ENCODE measurements around the gene OAS3. TPM values are rescaled to one million over a fixed set of nuclear protein-coding genes. Genes with fewer than 3 reads are reported as not detected.

OAS3 gene
- total and polyA plus RNA-seq, 2 experiments from 2014 or later = 0.22 to 0.35 TPM

DNA sequence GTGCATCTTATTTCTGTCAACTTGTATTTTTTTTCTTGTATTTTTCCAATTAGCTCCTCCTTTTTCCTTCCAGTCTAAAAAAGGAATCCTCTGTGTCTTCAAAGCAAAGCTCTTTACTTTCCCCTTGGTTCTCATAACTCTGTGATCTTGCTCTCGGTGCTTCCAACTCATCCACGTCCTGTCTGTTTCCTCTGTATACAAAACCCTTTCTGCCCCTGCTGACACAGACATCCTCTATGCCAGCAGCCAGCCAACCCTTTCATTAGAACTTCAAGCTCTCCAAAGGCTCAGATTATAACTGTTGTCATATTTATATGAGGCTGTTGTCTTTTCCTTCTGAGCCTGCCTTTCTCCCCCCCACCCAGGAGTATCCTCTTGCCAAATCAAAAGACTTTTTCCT, 72.4 kb downstream of the OAS3 start:
- H3K27ac ChIP-seq = no peak overlapping the region
- no peak overlapping the region for H3K4me3 ChIP-seq
- H3K36me3 ChIP-seq (ENCODE audit: low read depth) = no peaks in the 10 kb centered on the region
- H3K9me3 ChIP-seq (ENCODE audit: low read depth) = no peaks in the 10 kb centered on the region
- in situ Hi-C loops (cut with MboI) = no loop called here
- no peak overlapping the region for H3K9ac ChIP-seq
- no peaks in the 10 kb centered on the region for H3K79me2 ChIP-seq (ENCODE audit: insufficient read depth)
- no peaks in the 10 kb centered on the region for H3K9me2 ChIP-seq (ENCODE audit: insufficient read depth)
- H3K27me3 ChIP-seq (replicated peaks; ENCODE audit: insufficient read depth) = no peaks in the 10 kb centered on the region; the same call in 1 of the 2 replicates
- no peaks in the 10 kb centered on the region for H3K4me1 ChIP-seq (ENCODE audit: insufficient read depth)
- WGBS, 2 experiments (ENCODE audit: low coverage in 1 of 2, low lambda C conversion rate in 2 of 2, missing lambda C conversion rate in 2 of 2) = 25 to 32% methylated on average over 2 of the region's 2 CpGs
- H3K4me2 ChIP-seq (ENCODE audit: unreplicated experiment) = no peak overlapping the region
- no peak for DNase-seq
- H3F3A ChIP-seq (ENCODE audit: insufficient read depth) = no peaks in the 10 kb centered on the region
- H4K20me1 ChIP-seq (ENCODE audit: insufficient read depth) = no peaks in the 10 kb centered on the region
- TF ChIP-seq EZH2phosphoT487 (IDR thresholded peaks at IDR 0.05; ENCODE audit: insufficient read depth, low read depth) (no peak), EZH2 (IDR thresholded peaks at IDR 0.05; ENCODE audit: insufficient read depth, poor library complexity, severe bottlenecking) (no peak)
- no peak overlapping the region for H2AFZ ChIP-seq

DNA sequence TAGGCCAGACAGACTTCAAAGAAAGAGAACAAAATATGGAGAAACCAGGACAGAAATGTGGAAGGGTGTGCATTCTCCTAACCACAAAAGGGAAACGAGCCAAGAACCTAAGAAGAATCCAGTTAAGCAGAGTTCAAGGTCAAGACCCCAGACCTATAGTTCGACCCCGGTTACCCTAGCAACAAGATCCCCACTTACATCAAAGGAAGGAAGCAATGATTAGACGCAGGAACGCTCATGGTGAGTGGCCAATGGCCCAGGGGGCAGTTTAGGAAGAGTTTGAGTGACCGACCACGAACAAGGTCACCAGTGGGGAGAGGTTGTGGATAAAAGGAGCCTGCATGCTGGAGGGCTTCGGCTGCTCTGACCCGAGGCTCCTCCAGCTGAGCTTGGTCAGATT, 76.3 kb downstream of the OAS3 start:
- no peaks in the 10 kb centered on the region for H3K79me2 ChIP-seq (ENCODE audit: insufficient read depth)
- H4K20me1 ChIP-seq (ENCODE audit: insufficient read depth) = no peaks in the 10 kb centered on the region
- no peaks in the 10 kb centered on the region for H3K36me3 ChIP-seq (ENCODE audit: low read depth)
- no peak overlapping the region for H3K27ac ChIP-seq
- H3K4me3 ChIP-seq = no peak overlapping the region
- H2AFZ ChIP-seq = no peak overlapping the region
- in situ Hi-C loops (cut with MboI) = no loop called here
- H3K9me3 ChIP-seq (ENCODE audit: low read depth) = no peaks in the 10 kb centered on the region
- no peak for DNase-seq
- TF ChIP-seq EZH2phosphoT487 (IDR thresholded peaks at IDR 0.05; ENCODE audit: insufficient read depth, low read depth) (no peak), EZH2 (IDR thresholded peaks at IDR 0.05; ENCODE audit: insufficient read depth, poor library complexity, severe bottlenecking) (no peak)
- H3K4me1 ChIP-seq (ENCODE audit: insufficient read depth) = peaks cover 7% of the 10 kb centered on the region; the same call in 1 of the 2 replicates
- WGBS, 2 experiments (ENCODE audit: low coverage in 1 of 2, low lambda C conversion rate in 2 of 2, missing lambda C conversion rate in 2 of 2) = 52 to 53% methylated on average over 9 of the region's 9 CpGs
- 0 out of 2 replicates have a peak, but pooled peaks cover 6% of the 10 kb centered on the region for H3F3A ChIP-seq (ENCODE audit: insufficient read depth)
- no peak overlapping the region for H3K4me2 ChIP-seq (ENCODE audit: unreplicated experiment)
- H3K9ac ChIP-seq = no peak overlapping the region
- no peaks in the 10 kb centered on the region; the same call in 1 of the 2 replicates for H3K27me3 ChIP-seq (replicated peaks; ENCODE audit: insufficient read depth)
- H3K9me2 ChIP-seq (ENCODE audit: insufficient read depth) = no peaks in the 10 kb centered on the region

DNA sequence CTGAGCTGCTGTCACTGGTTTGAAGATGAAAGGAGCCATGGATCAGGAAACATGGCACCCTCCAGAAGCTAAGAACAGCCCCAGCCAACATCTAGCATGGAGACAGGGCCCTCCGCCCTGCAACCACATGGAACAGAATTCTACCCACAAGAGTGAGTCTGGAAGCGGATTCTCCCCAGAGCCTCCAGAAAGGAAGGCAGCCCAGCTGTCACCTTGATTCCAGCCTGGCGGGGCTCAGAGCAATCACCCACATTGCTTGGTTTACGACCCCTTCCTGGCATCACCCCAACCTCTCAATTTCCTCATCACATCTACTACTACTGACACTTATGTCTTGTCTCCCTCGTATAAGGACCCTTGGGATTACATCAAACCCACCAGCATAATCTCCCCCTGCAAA, 78.5 kb downstream of the OAS3 start:
- H2AFZ ChIP-seq = no peak overlapping the region
- no peaks in the 10 kb centered on the region for H4K20me1 ChIP-seq (ENCODE audit: insufficient read depth)
- H3K4me1 ChIP-seq (ENCODE audit: insufficient read depth) = peaks cover 7% of the 10 kb centered on the region; the same call in 1 of the 2 replicates
- 67 to 69% methylated on average over 5 of the region's 5 CpGs for WGBS, 2 experiments (ENCODE audit: low coverage in 1 of 2, low lambda C conversion rate in 2 of 2, missing lambda C conversion rate in 2 of 2)
- H3K9me3 ChIP-seq (ENCODE audit: low read depth) = no peaks in the 10 kb centered on the region
- no peak overlapping the region for H3K9ac ChIP-seq
- H3K9me2 ChIP-seq (ENCODE audit: insufficient read depth) = no peaks in the 10 kb centered on the region
- H3F3A ChIP-seq (ENCODE audit: insufficient read depth) = 0 out of 2 replicates have a peak, but pooled peaks cover 6% of the 10 kb centered on the region
- no peak overlapping the region for H3K27ac ChIP-seq
- H3K27me3 ChIP-seq (replicated peaks; ENCODE audit: insufficient read depth) = no peaks in the 10 kb centered on the region; the same call in 1 of the 2 replicates
- H3K4me2 ChIP-seq (ENCODE audit: unreplicated experiment) = no peak overlapping the region
- H3K36me3 ChIP-seq (ENCODE audit: low read depth) = no peaks in the 10 kb centered on the region
- in situ Hi-C loops (cut with MboI) = no loop called here
- no peak for TF ChIP-seq EZH2 (IDR thresholded peaks at IDR 0.05; ENCODE audit: insufficient read depth, poor library complexity, severe bottlenecking)
- no peak for TF ChIP-seq EZH2phosphoT487 (IDR thresholded peaks at IDR 0.05; ENCODE audit: insufficient read depth, low read depth)
- H3K4me3 ChIP-seq = no peak overlapping the region
- DNase-seq = no peak
- H3K79me2 ChIP-seq (ENCODE audit: insufficient read depth) = no peaks in the 10 kb centered on the region

DNA sequence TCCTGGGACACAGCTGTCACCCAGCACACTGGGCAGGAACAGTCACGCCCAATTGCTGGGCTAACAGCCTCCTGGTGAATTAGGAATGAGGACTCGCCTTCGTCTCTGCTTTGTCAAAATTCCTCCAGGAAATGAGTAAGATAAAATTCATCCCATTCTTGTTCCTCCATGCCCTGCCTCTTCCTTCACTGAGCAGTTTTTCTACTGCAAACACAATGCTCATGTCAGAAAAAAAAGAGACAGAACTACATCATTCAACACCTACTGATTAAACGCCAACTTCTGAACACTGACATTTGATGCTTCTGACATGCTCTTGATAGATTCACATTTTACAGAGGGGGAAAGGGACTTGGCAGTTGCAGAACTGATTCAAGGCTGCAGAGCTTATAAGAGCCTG, 80.8 kb downstream of the OAS3 start:
- no peaks in the 10 kb centered on the region for H3K79me2 ChIP-seq (ENCODE audit: insufficient read depth)
- no peak overlapping the region for H3K4me3 ChIP-seq
- 0 out of 2 replicates have a peak, but pooled peaks cover 6% of the 10 kb centered on the region for H3F3A ChIP-seq (ENCODE audit: insufficient read depth)
- no peak overlapping the region for H2AFZ ChIP-seq
- H3K4me2 ChIP-seq (ENCODE audit: unreplicated experiment) = peak overlapping the region; percentile 20
- WGBS, 2 experiments (ENCODE audit: low coverage in 1 of 2, low lambda C conversion rate in 2 of 2, missing lambda C conversion rate in 2 of 2) = 10 to 13% methylated on average over 4 of the region's 4 CpGs
- in situ Hi-C loops (cut with MboI) = no loop called here
- no peaks in the 10 kb centered on the region for H3K36me3 ChIP-seq (ENCODE audit: low read depth)
- DNase-seq = peak; percentile 42
- H3K9me2 ChIP-seq (ENCODE audit: insufficient read depth) = no peaks in the 10 kb centered on the region
- H3K9me3 ChIP-seq (ENCODE audit: low read depth) = no peaks in the 10 kb centered on the region
- H3K4me1 ChIP-seq (ENCODE audit: insufficient read depth) = peaks cover 7% of the 10 kb centered on the region; the same call in 1 of the 2 replicates
- TF ChIP-seq EZH2 (IDR thresholded peaks at IDR 0.05; ENCODE audit: insufficient read depth, poor library complexity, severe bottlenecking) = no peak
- no peak for TF ChIP-seq EZH2phosphoT487 (IDR thresholded peaks at IDR 0.05; ENCODE audit: insufficient read depth, low read depth)
- H3K27ac ChIP-seq = no peak overlapping the region
- H4K20me1 ChIP-seq (ENCODE audit: insufficient read depth) = no peaks in the 10 kb centered on the region
- no peak overlapping the region for H3K9ac ChIP-seq
- 0 out of 2 replicates have a peak, but pooled peaks cover 3% of the 10 kb centered on the region for H3K27me3 ChIP-seq (replicated peaks; ENCODE audit: insufficient read depth)

Measured in GM23248 (cell line).